SU-DHL-6 (cell line): ENCODE data around the gene ZNF471.

ENCODE experiments used
- H2AFZ ChIP-seq: fragments of 200-600 bp; sonication (generic); 2 replicates; pipeline ENCODE4 v1.6.1; 2014; ENCODE audit warnings: low read depth, mild to moderate bottlenecking, moderate library complexity, mixed read lengths, antibody characterized with exemption, low read length; ENCODE audit not compliant: severe bottlenecking
- H3F3A ChIP-seq: fragments of 200-600 bp; shearing (Covaris generic); 2 replicates; pipeline ENCODE4 v1.6.0; 2016; ENCODE audit warnings: antibody characterized with exemption, mild to moderate bottlenecking; ENCODE audit not compliant: insufficient read depth
- H3K27ac ChIP-seq: fragments of 200-600 bp; sonication (generic); 2 replicates; pipeline ENCODE4 v1.5.1; 2016; ENCODE audit warnings: low read depth, mild to moderate bottlenecking, low read length, moderate library complexity, mixed read lengths
- H3K27me3 ChIP-seq: fragments of 200-600 bp; sonication (generic), shearing (Covaris generic); 2 replicates; pipeline ENCODE4 v1.6.0; 2014; ENCODE audit warnings: mild to moderate bottlenecking, low read length
- H3K36me3 ChIP-seq: fragments of 200-600 bp; sonication (generic); 2 replicates; pipeline ENCODE4 v1.6.1; 2014; ENCODE audit warnings: mild to moderate bottlenecking, low read length, mixed read lengths
- H3K4me2 ChIP-seq: fragments of 300-600, 200-600 bp; shearing (Covaris generic), sonication (generic); 2 replicates; pipeline ENCODE4 v1.6.0; 2014; ENCODE audit warnings: low read length, low read depth, mild to moderate bottlenecking; ENCODE audit not compliant: poor library complexity, severe bottlenecking
- H3K4me3 ChIP-seq: fragments of 200-600 bp; sonication (generic); 2 replicates; pipeline ENCODE4 v1.5.1; 2014; ENCODE audit warnings: antibody characterized with exemption, low read length, mild to moderate bottlenecking, mixed read lengths; ENCODE audit not compliant: insufficient read depth, poor library complexity, severe bottlenecking
- H3K79me2 ChIP-seq: fragments of 200-600 bp; sonication (generic); 2 replicates; pipeline ENCODE4 v1.6.1; 2014; ENCODE audit warnings: mild to moderate bottlenecking, low read length, moderate library complexity; ENCODE audit not compliant: insufficient read depth
- H3K9ac ChIP-seq: fragments of 200-600 bp; sonication (generic); 2 replicates; pipeline ENCODE4 v1.7.0; 2014; ENCODE audit warnings: mild to moderate bottlenecking, low read length
- H3K9me2 ChIP-seq: fragments of 200-600 bp; sonication (generic); replicated peaks from 2 replicates; pipeline ENCODE4 v1.6.1; 2014; ENCODE audit warnings: low read length; ENCODE audit not compliant: insufficient read depth
- H3K9me3 ChIP-seq: fragments of 200-600 bp; sonication (generic); 2 replicates; pipeline ENCODE4 v1.6.1; 2014; ENCODE audit warnings: low read length, mixed read lengths; ENCODE audit not compliant: insufficient read depth
- H4K20me1 ChIP-seq: fragments of 200-600 bp; sonication (generic); 2 replicates; pipeline ENCODE4 v1.6.1; 2014; ENCODE audit warnings: low read depth, mild to moderate bottlenecking, antibody characterized with exemption, low read length, moderate library complexity, mixed read lengths
- CTCF ChIP-seq: fragments of 200-600 bp; sonication (generic); IDR thresholded peaks from one replicate; pipeline ENCODE4 v1.5.1; 2017; ENCODE audit warnings: antibody characterized with exemption, mild to moderate bottlenecking, low read length, moderate library complexity; ENCODE audit not compliant: insufficient read depth, poor library complexity, severe bottlenecking
- EZH2phosphoT487 ChIP-seq: fragments of 200-600 bp; sonication (generic), shearing (Covaris generic); conservative IDR thresholded peaks from 2 replicates; pipeline ENCODE4 v1.6.1; 2018; ENCODE audit warnings: mild to moderate bottlenecking, antibody characterized with exemption, low read length, moderate library complexity, mixed read lengths

The ZNF471 gene

GRCh38 chr19:56476651-56477428, 30.8 kb upstream of the ZNF471 start, which contains the start of gene ZNF667:
ZNF667 (minus strand) TSS chr19:56477345; CDS start chr19:56462370, 14,975 bp downstream.
- no peak within 1 kb of the TSS for H3K27ac ChIP-seq
- no peaks in the 10 kb centered on the region for H3K9me2 ChIP-seq
- H2AFZ ChIP-seq: no peak within 1 kb of the TSS
- H3K9ac ChIP-seq: no peak within 1 kb of the TSS
- H4K20me1 ChIP-seq: no peaks in the 10 kb centered on the region
- H3K4me2 ChIP-seq: no peak within 1 kb of the TSS
- no peaks in the 10 kb centered on the region for H3F3A ChIP-seq
- no peaks in the 10 kb centered on the region for H3K27me3 ChIP-seq
- H3K36me3 ChIP-seq: no peaks in the 10 kb centered on the region
- no peak for TF ChIP-seq CTCF
- no peak for TF ChIP-seq EZH2phosphoT487
- no peaks in the 10 kb centered on the region for H3K9me3 ChIP-seq
- no peaks in the 10 kb centered on the region for H3K79me2 ChIP-seq
- H3K4me3 ChIP-seq: no peak within 1 kb of the TSS

GRCh38 chr19:56477429-56478338, 30.0 kb upstream of the ZNF471 start:
- Histone ChIP-seq H3K9ac (no peak overlapping the region), H3K9me2 (no peaks in the 10 kb centered on the region), H3K4me2 (no peak overlapping the region), H3K36me3 (no peaks in the 10 kb centered on the region), H3F3A (no peaks in the 10 kb centered on the region), H2AFZ (no peak overlapping the region), H3K4me3 (no peak overlapping the region), H3K79me2 (no peaks in the 10 kb centered on the region), H4K20me1 (no peaks in the 10 kb centered on the region), H3K27me3 (no peaks in the 10 kb centered on the region), H3K27ac (no peak overlapping the region), H3K9me3 (no peaks in the 10 kb centered on the region)
- TF ChIP-seq CTCF (no peak), EZH2phosphoT487 (no peak)

- Histone ChIP-seq H3K36me3 (no peaks in the 10 kb centered on the region), H3K4me2 (no peak overlapping the region), H4K20me1 (no peaks in the 10 kb centered on the region), H3K9me3 (no peaks in the 10 kb centered on the region), H3K9ac (no peak overlapping the region), H2AFZ (no peak overlapping the region), H3K27ac (no peak overlapping the region), H3F3A (no peaks in the 10 kb centered on the region), H3K4me3 (no peak overlapping the region), H3K9me2 (no peaks in the 10 kb centered on the region), H3K79me2 (no peaks in the 10 kb centered on the region), H3K27me3 (no peaks in the 10 kb centered on the region)
- TF ChIP-seq EZH2phosphoT487: no peak
- TF ChIP-seq CTCF: no peak
These were observed 16.3 kb upstream of the ZNF471 start for GRCh38 chr19:56491399-56491798.
